ENCODE results near the gene RTP5. TPM values are rescaled to one million over a fixed set of nuclear protein-coding genes. Genes with fewer than 3 reads are reported as not detected.
"Not testable (repeated sequence)": the region's sequence is repeated elsewhere in the genome, so short reads cannot be mapped to it uniquely, and the experiment has no call there.

The RTP5 gene
- total RNA-seq, 1 experiment from 2014 or later, result not detected

DNA sequence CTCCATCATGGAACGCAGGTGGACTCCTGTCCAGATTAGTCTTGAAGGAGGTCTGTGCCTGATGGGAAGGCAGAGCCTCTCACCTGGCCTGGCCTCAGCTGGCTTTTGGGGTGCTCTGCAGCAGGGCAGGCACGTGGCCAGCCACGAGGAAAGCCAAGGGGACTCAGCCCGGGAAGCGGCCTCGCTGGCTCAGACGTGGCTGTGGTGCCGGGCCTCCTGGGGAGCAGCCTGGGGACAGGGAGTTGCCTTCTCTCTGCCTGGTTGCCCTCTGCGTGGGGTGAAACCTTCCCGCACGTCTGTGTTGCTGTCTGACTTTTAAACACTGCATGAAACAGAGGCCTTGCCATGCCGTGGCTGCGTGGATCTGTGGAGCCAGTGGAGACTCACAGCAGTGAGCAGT, 45.0 kb downstream of the RTP5 start:
- DNase-seq, result no peak
- CTCF ChIA-PET, result no interaction called here
- TF ChIP-seq, protein P1, sequence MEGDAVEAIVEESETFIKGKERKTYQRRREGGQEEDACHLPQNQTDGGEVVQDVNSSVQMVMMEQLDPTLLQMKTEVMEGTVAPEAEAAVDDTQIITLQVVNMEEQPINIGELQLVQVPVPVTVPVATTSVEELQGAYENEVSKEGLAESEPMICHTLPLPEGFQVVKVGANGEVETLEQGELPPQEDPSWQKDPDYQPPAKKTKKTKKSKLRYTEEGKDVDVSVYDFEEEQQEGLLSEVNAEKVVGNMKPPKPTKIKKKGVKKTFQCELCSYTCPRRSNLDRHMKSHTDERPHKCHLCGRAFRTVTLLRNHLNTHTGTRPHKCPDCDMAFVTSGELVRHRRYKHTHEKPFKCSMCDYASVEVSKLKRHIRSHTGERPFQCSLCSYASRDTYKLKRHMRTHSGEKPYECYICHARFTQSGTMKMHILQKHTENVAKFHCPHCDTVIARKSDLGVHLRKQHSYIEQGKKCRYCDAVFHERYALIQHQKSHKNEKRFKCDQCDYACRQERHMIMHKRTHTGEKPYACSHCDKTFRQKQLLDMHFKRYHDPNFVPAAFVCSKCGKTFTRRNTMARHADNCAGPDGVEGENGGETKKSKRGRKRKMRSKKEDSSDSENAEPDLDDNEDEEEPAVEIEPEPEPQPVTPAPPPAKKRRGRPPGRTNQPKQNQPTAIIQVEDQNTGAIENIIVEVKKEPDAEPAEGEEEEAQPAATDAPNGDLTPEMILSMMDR (IDR thresholded peaks at IDR 0.05; ENCODE audit: unreplicated experiment), result no peak
- peaks cover 8% of the 10 kb centered on the region for H3K27me3 Mint-ChIP-seq (ENCODE audit: unreplicated experiment)
- H3K4me1 Mint-ChIP-seq (ENCODE audit: low read depth, unreplicated experiment), result no peaks in the 10 kb centered on the region
- H3K9me3 Mint-ChIP-seq (ENCODE audit: low read depth, unreplicated experiment), result peaks cover 5% of the 10 kb centered on the region
- BruUV-seq (replicated peaks), result no TSS peak
- no peak overlapping the region for H3K27ac Mint-ChIP-seq (ENCODE audit: unreplicated experiment)
- no peak overlapping the region for H3K4me3 Mint-ChIP-seq (ENCODE audit: low read depth, unreplicated experiment)
- intact Hi-C loops (cut with micrococcal nuclease; ENCODE audit: unreplicated experiment), result no loop called here
- H3K36me3 Mint-ChIP-seq (ENCODE audit: insufficient read depth, unreplicated experiment), result no peaks in the 10 kb centered on the region

DNA sequence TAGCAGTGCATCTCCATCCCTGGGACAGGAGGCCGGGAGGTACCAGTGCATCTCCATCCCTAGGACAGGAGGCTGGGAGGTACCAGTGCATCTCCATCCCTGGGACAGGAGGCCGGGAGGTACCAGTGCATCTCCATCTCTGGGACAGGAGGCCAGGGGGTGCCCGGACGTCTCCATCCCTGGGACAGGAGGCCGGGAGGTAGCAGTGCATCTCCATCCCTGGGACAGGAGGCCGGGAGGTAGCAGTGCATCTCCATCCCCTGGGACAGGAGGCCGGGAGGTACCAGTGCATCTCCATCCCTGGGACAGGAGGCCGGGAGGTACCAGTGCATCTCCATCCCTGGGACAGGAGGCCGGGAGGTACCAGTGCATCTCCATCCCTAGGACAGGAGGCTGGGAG, 52.1 kb downstream of the RTP5 start:
- intact Hi-C loops (cut with micrococcal nuclease; ENCODE audit: unreplicated experiment); CTCF ChIA-PET: not testable (repeated sequence)

GRCh38 chr2:241922411-241922810, 52.9 kb downstream of the RTP5 start:
- BruUV-seq (replicated peaks), result no TSS peak
- Mint-ChIP-seq H3K4me1 (ENCODE audit: low read depth, unreplicated experiment) (peaks cover 16% of the 10 kb centered on the region), H3K36me3 (ENCODE audit: insufficient read depth, unreplicated experiment) (no peaks in the 10 kb centered on the region), H3K27ac (ENCODE audit: unreplicated experiment) (no peak overlapping the region), H3K9me3 (ENCODE audit: low read depth, unreplicated experiment) (peaks cover 3% of the 10 kb centered on the region), H3K27me3 (ENCODE audit: unreplicated experiment) (peaks cover 34% of the 10 kb centered on the region), H3K4me3 (ENCODE audit: low read depth, unreplicated experiment) (no peak overlapping the region)
- DNase-seq, result no peak
- intact Hi-C loops (cut with micrococcal nuclease; ENCODE audit: unreplicated experiment), result no loop called here
- TF ChIP-seq, protein P1 (IDR thresholded peaks at IDR 0.05; ENCODE audit: unreplicated experiment), result no peak
- CTCF ChIA-PET, result no interaction called here

More for the DNA sequence above, 52.1 kb downstream of the RTP5 start:
- H3K36me3 Mint-ChIP-seq (ENCODE audit: insufficient read depth, unreplicated experiment); H3K4me1 Mint-ChIP-seq (ENCODE audit: low read depth, unreplicated experiment); DNase-seq; H3K9me3 Mint-ChIP-seq (ENCODE audit: low read depth, unreplicated experiment); H3K27ac Mint-ChIP-seq (ENCODE audit: unreplicated experiment); H3K4me3 Mint-ChIP-seq (ENCODE audit: low read depth, unreplicated experiment); BruUV-seq (replicated peaks): not testable (repeated sequence)
- H3K27me3 Mint-ChIP-seq (ENCODE audit: unreplicated experiment), result peaks cover 26% of the 10 kb centered on the region

GRCh38 chr2:241922816-241923601, 53.5 kb downstream of the RTP5 start:
- H3K36me3 Mint-ChIP-seq (ENCODE audit: insufficient read depth, unreplicated experiment); intact Hi-C loops (cut with micrococcal nuclease; ENCODE audit: unreplicated experiment); H3K4me3 Mint-ChIP-seq (ENCODE audit: low read depth, unreplicated experiment); H3K27ac Mint-ChIP-seq (ENCODE audit: unreplicated experiment); DNase-seq; BruUV-seq (replicated peaks); H3K9me3 Mint-ChIP-seq (ENCODE audit: low read depth, unreplicated experiment); CTCF ChIA-PET: not testable (repeated sequence)
- H3K4me1 Mint-ChIP-seq (ENCODE audit: low read depth, unreplicated experiment), result peaks cover 22% of the 10 kb centered on the region
- peaks cover 36% of the 10 kb centered on the region for H3K27me3 Mint-ChIP-seq (ENCODE audit: unreplicated experiment)

Other genes with a start within 250 kb of the RTP5 start
- 53.6 and 57.5 TPM in 2 replicates for gene THAP4, start 232.6 kb upstream of the RTP5 start, total RNA-seq (2022)
- gene ATG4B, start 232.0 kb upstream of the RTP5 start, total RNA-seq (2022), result 93.0 and 95.3 TPM in 2 replicates
- 67.6 and 80.7 TPM in 2 replicates for gene DTYMK, start 182.9 kb upstream of the RTP5 start, total RNA-seq (2022)
- gene ING5, start 167.7 kb upstream of the RTP5 start, total RNA-seq (2022), result 29.3 and 35.1 TPM in 2 replicates
- 51.1 and 53.3 TPM in 2 replicates for gene D2HGDH, start 135.1 kb upstream of the RTP5 start, total RNA-seq (2022)
- gene GAL3ST2, start 92.9 kb upstream of the RTP5 start, total RNA-seq (2022), result 0.27 TPM in 1 of 2 replicates, not detected in the other
- 0.14 and 0.37 TPM in 2 replicates for gene NEU4, start 60.5 kb upstream of the RTP5 start, total RNA-seq (2022)
- gene PDCD1, start 10.8 kb upstream of the RTP5 start, total RNA-seq (2022), result not detected in 2 replicates